Erythroblast (primary cell): ENCODE results near the gene FAM184A.
"Not testable (repeated sequence)": the region's sequence is repeated elsewhere in the genome, so short reads cannot be mapped to it uniquely, and the experiment has no call there.

Experiments
- GATA1 ChIP-seq: IDR thresholded peaks from 2 replicates; pipeline ENCODE4 v1.6.1; 2011; ENCODE audit warnings: low read depth, mild to moderate bottlenecking, control low read depth, low read length, moderate library complexity
- POLR2A ChIP-seq: IDR thresholded peaks from 2 replicates; pipeline ENCODE4 v1.6.1; 2011; ENCODE audit warnings: mild to moderate bottlenecking, low read length

GRCh38 chr6:119009266-119009665 is 69.2 kb downstream of the FAM184A start:
- not testable (repeated sequence) for TF ChIP-seq POLR2A, GATA1
